Stomach smooth muscle (tissue), 2 donors: ENCODE results near the gene ZPR1.

Source experiments
- H3K27ac ChIP-seq: one replicate; pipeline ENCODE4 v1.7.0; 2013; ENCODE audit warnings: mild to moderate bottlenecking, low read length, inconsistent platforms
- H3K27me3 ChIP-seq, 2 donors: one replicate each; pipeline ENCODE4 v1.7.0; 2013; ENCODE audit warnings: low read length in 2 of 2; ENCODE audit not compliant: insufficient read depth in 2 of 2, control insufficient read depth in 1 of 2
- H3K36me3 ChIP-seq, 2 donors: one replicate each; pipeline ENCODE4 v1.7.0; 2013; ENCODE audit warnings: low read length in 2 of 2; ENCODE audit not compliant: control insufficient read depth in 2 of 2, insufficient read depth in 2 of 2
- H3K4me1 ChIP-seq: one replicate; pipeline ENCODE4 v1.7.0; 2013; ENCODE audit warnings: low read length; ENCODE audit not compliant: control insufficient read depth, insufficient read depth
- H3K4me3 ChIP-seq, 2 donors: one replicate each; pipeline ENCODE4 v1.7.0; 2013; ENCODE audit warnings: low read length in 2 of 2
- H3K9ac ChIP-seq, 2 donors: one replicate each; pipeline ENCODE4 v1.7.0; 2013; ENCODE audit warnings: low read length in 2 of 2, mild to moderate bottlenecking in 1 of 2
- H3K9me3 ChIP-seq, 2 donors: one replicate each; pipeline ENCODE4 v1.7.0; 2013; ENCODE audit warnings: low read length in 2 of 2; ENCODE audit not compliant: control insufficient read depth in 2 of 2
- donor health status: healthy.
- donor health status: Pancreatic carcinoma.

ZPR1 gene

DNA sequence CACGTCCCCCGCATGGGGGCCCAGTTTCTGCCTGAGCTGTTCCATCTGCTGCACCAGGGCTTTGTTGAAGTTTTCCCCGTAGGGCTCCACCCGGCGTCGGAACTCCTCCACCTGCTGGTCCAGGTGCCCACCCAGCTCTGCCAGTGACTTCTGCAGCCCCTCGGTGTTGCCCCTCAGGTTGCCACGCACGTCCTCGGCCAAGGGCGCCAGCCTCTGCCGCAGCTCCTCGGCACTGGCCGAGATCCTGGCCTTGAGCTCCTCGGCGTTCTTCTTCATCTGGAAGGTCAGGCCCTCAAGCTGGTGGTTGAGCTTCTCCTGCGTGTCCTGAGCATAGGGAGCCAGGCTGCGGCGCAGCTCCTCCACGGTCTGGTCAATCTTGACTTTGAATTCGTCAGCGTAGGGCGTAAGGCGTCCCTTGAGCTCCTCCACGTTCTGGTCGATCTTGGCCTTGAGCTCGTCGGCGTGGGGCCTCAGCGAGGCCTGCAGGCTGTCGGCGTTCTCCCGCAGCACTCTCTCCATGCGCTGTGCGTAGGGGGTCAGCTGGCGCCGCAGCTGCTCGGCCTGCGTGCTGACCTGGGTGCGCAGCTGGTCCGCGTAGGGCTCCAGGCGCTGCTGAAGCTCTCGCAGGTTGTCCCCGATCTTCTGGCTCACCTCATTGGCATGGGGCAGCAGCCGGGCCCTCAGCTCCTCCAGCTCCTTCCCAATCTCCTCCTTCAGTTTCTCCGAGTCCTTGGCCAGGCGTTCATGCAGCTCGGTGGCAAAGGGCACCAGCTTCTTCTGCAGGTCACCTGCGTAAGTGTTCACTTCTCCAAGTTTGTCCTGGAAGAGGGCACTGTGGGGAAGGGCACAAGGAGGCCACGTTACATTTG lies 33.5 kb upstream of the ZPR1 start:
- no peaks in the 10 kb centered on the region for H3K27me3 ChIP-seq
- H3K4me1 ChIP-seq, result no peaks in the 10 kb centered on the region
- H3K27ac ChIP-seq, result no peak overlapping the region
- no peak overlapping the region for H3K4me3 ChIP-seq
- no peak overlapping the region for H3K9ac ChIP-seq
- no peaks in the 10 kb centered on the region for H3K36me3 ChIP-seq
- H3K9me3 ChIP-seq, result no peaks in the 10 kb centered on the region

DNA sequence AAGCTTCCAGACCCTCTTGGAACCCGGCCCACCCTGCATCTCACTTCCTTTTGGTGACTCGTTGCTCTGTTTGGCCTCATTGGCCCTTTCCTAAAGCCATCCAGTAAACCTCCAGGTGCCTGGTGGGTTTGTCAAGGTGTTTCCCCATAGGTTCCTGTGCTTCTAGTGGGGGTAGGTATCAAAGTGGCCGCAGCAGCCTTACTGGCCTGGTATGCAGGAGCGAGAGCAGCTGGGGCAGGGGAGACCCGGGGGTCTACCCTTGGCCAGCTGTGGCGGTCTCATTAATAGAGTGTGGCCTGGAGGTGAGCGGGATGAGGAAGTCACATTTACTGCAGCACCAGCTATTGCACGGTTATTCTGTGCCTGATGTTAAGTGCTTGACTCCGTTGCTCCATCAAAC lies 31.2 kb upstream of the ZPR1 start:
- no peak overlapping the region for H3K27ac ChIP-seq
- no peak overlapping the region for H3K9ac ChIP-seq
- no peaks in the 10 kb centered on the region for H3K9me3 ChIP-seq
- H3K36me3 ChIP-seq, result no peaks in the 10 kb centered on the region
- H3K4me3 ChIP-seq, result no peak overlapping the region
- no peaks in the 10 kb centered on the region for H3K4me1 ChIP-seq
- H3K27me3 ChIP-seq, result no peaks in the 10 kb centered on the region

DNA sequence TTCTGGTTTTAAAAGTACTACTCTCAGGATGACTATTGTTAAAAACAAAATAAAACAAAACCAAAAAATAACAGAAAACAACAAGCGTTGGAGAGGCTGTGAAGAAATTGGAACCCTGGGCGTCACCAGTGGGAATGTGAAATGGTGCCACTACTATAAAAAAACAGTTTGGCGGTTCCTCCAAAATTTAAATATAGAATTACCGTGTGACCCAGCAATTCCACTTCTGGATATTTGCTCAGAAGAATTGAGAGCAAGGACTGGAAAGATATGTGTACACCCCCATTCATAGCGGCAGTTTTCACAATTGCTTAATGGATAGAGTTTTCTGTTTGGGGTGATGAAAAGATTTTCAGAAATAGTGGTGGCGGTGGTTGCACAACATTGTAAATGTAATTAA lies 26.7 kb upstream of the ZPR1 start:
- Histone ChIP-seq H3K27ac (no peak overlapping the region), H3K36me3 (no peaks in the 10 kb centered on the region), H3K9ac (no peak overlapping the region), H3K27me3 (no peaks in the 10 kb centered on the region), H3K4me3 (no peak overlapping the region), H3K9me3 (no peaks in the 10 kb centered on the region), H3K4me1 (no peaks in the 10 kb centered on the region)

DNA sequence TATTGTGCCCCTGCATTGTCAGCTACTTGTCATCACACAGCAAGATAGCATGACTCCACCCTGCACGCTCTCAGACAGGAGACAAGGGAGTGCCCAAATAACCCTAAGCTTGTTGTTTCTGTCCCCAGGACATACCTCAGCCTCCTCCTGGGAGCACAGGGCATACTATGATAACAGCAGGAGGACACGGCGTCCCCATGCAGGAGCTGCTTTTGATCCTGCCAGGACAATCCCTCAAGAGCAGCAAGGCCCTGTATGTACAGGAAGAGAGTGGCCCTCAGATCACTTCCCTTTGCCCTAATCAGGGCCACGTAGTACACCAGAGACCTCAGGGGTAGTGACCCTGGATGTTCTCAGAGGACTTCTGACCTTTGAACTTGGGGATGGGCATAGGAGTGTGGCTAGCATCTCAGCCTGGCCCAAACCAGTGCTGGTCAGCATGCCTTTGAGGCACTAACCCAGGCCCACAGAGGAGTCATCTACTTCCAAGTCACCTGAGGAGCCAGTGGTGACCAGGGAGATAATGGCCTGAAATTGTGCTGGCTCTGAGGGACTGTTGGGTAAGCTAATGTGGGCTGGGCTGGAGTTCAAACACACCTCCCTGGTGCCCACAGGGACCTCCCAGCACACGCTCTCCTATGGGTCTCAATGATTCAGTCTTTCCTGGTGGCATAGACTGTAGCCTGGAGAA lies 26.1 kb upstream of the ZPR1 start:
- no peak overlapping the region for H3K27ac ChIP-seq
- no peaks in the 10 kb centered on the region for H3K27me3 ChIP-seq
- H3K4me1 ChIP-seq, result no peaks in the 10 kb centered on the region
- H3K4me3 ChIP-seq, result no peak overlapping the region
- H3K36me3 ChIP-seq, result no peaks in the 10 kb centered on the region
- H3K9me3 ChIP-seq, result no peaks in the 10 kb centered on the region
- H3K9ac ChIP-seq, result no peak overlapping the region

DNA sequence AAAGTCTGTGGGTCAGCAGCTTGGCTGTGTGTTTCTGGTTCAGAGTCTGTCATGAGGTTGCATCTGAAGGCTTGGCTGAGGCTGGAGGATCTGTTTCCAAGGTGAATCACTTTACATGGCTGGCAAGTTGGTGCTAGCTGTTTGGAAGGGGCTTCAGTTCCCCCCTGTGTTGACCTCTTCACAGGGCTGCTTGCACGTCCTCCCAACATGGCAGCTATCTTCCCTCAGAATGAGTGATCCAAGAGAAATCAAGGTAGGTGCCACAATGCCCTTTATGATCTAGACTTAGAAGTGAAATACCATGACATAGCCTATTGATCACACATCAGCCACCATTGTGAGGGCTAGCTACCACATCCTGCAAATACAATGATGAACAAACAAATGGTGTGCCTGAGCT lies 25.3 kb upstream of the ZPR1 start:
- Histone ChIP-seq H3K27me3 (peaks cover 0 to 2% of the 10 kb centered on the region in 2 donors), H3K36me3 (no peaks in the 10 kb centered on the region), H3K27ac (no peak overlapping the region), H3K9ac (no peak overlapping the region), H3K9me3 (no peaks in the 10 kb centered on the region), H3K4me3 (no peak overlapping the region), H3K4me1 (no peaks in the 10 kb centered on the region)

DNA sequence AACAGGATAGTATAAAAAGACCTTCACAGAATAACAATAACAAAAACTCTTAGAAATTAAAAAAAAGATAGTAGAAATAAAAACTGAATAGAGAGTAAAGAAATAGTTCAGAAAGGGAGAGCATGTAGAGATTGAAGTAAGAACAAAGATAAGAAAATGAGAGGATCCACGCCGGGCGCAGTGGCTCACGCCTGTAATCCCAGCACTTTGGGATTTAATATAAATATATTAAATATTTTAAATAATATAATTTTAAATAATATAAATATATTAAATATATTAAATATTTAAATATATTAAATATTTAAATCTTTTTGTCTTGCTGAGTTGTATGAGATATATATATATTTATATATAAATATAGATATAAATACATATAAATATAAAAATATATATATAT lies 24.3 kb upstream of the ZPR1 start:
- H3K9ac ChIP-seq, result no peak overlapping the region
- no peak overlapping the region for H3K27ac ChIP-seq
- H3K9me3 ChIP-seq, result no peaks in the 10 kb centered on the region
- no peaks in the 10 kb centered on the region for H3K36me3 ChIP-seq
- peaks cover 0 to 2% of the 10 kb centered on the region in 2 donors for H3K27me3 ChIP-seq
- H3K4me1 ChIP-seq, result no peaks in the 10 kb centered on the region
- no peak overlapping the region for H3K4me3 ChIP-seq

DNA sequence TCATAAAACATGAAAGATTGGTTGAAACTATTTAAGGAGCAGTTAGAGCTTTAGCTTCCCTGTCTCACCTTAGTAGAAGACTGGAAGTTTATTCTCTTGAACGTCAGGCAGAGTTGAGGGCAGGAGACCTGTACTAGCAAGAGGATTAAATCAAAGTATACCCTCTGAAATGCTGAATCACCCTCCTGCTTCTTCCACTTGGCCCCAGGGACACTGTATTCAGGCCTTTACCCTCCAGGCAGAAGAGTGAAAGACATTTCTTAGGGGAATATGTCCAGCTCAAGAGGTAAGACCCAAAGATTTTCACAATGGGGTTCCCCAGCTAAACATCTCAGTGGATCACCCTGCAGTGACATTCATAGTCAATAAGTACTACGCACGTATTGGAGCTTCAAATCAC lies 23.4 kb upstream of the ZPR1 start:
- H3K27ac ChIP-seq, result no peak overlapping the region
- no peak overlapping the region for H3K9ac ChIP-seq
- H3K27me3 ChIP-seq, result peaks cover 0 to 2% of the 10 kb centered on the region in 2 donors
- no peaks in the 10 kb centered on the region for H3K4me1 ChIP-seq
- H3K9me3 ChIP-seq, result no peaks in the 10 kb centered on the region
- H3K4me3 ChIP-seq, result no peak overlapping the region
- no peaks in the 10 kb centered on the region for H3K36me3 ChIP-seq

DNA sequence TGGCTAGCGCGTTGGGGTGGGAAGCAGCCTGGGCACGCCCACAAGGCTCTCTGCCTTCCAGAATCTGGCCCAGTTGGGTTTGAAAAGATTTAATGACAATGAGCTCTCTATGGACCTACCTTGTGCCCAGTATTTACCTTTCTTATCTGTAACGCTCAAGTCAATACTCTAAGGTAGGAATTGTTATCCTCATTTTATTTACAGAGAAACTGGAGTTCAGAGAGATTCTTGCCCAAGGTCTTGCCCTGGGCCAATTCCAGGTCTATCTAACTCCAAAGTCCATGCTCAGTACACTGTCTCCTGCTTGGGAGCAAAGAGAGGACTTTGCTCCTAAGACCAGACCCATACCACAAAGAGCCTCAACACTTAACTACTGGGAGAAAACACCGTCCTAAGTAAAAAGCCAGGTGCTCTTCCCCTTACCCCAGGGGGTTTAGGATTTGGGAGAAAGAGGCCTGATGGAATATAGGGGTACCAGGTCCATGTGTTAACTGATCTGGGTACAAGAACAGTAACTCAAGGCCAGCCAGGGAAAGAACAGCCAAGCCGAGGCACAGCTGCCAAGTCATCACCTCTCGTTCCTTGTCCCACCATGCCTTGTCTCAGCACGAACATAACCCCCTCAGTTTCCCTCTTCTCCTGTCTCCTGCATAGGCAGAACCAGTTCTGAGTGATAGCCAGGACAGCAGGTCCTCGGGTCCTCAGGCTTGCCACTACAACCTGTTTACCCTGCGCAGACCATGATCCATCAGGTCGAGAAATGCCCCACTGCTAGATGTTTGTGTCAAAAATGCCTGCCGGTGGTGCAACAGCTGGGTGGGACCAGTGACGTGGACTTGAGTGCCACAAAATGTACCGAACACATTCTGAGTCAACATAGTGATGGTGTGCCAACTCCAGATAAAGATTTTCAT lies 20.7 kb upstream of the ZPR1 start:
- H3K4me1 ChIP-seq, result no peaks in the 10 kb centered on the region
- peaks cover 0 to 2% of the 10 kb centered on the region in 2 donors for H3K27me3 ChIP-seq
- no peak overlapping the region for H3K4me3 ChIP-seq
- no peaks in the 10 kb centered on the region for H3K9me3 ChIP-seq
- H3K36me3 ChIP-seq, result no peaks in the 10 kb centered on the region
- H3K27ac ChIP-seq, result no peak overlapping the region
- H3K9ac ChIP-seq, result no peak overlapping the region

DNA sequence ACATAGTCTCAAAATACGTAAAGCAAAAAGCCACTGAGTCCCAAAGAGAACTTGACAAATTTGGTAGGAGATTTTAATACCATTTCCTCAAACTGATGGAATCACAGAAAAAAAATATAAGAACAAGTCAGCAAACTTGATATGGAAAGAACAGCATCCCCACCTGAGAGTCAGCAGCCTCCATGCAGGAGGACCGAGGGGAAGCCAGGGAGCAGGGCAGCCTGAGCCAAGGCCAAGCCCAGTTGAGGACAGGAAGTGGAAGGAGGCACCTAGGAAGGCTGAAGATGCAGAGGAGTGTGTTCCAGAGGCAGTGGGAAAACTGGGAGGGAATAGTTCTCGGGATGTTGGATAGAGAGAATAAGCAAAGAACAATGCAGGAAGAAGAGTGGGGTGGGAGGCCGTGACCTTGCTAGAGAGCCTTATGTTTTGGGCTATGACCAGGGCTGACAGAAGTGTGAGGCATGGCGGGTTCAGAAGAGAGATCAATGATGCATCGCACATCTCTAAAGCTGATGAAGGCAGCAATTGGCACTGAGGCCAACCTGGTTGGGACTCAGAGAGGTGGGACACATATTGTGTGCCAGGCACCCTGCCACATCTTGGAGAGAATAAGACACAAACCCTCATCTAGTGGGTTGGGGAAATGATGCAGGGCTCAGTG lies 19.9 kb upstream of the ZPR1 start:
- Histone ChIP-seq H3K36me3 (no peaks in the 10 kb centered on the region), H3K9me3 (no peaks in the 10 kb centered on the region), H3K27me3 (peaks cover 0 to 2% of the 10 kb centered on the region in 2 donors), H3K9ac (no peak overlapping the region), H3K27ac (no peak overlapping the region), H3K4me1 (no peaks in the 10 kb centered on the region), H3K4me3 (no peak overlapping the region)

DNA sequence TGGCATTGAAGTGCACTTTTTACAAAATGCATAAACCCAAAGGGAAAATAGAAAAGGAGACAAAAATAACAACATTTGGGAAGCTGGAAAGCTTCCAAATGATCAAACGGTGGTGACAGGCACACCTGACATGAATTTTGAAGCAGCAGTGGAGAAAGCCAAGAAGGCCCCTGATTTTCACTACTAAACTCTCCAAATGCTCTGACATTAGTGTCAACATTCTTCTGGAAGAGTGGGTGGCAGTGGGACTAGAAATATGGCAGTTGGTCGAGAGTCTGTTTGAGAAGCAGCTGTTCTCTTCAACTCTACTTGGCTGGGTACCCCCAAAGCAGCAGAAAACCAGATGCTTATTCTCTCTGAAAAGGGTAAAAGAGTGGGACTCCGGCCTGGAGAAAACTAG lies 16.2 kb upstream of the ZPR1 start:
- no peak overlapping the region for H3K4me3 ChIP-seq
- H3K9ac ChIP-seq, result no peak overlapping the region
- no peaks in the 10 kb centered on the region for H3K36me3 ChIP-seq
- no peaks in the 10 kb centered on the region for H3K9me3 ChIP-seq
- no peaks in the 10 kb centered on the region for H3K4me1 ChIP-seq
- no peak overlapping the region for H3K27ac ChIP-seq
- peaks cover 0 to 2% of the 10 kb centered on the region in 2 donors for H3K27me3 ChIP-seq
